Breast epithelium (tissue), 4 donors: Measurements from ENCODE around the gene CAPN15. TPM values are rescaled to one million over a fixed set of nuclear protein-coding genes. Genes with fewer than 3 reads are reported as not detected.

Experiments used
- DNase-seq, 2 donors: peaks; one replicate each; pipeline ENCODE4 v3.0.0-alpha.2; 2019; ENCODE audit warnings: low spot score in 2 of 2
- H3K27ac ChIP-seq, 2 donors: fragments of 200-600 bp; sonication (generic) in 1 of 2; one replicate each; pipeline ENCODE4 v1.5.1; 2016 to 2019; ENCODE audit warnings: mild to moderate bottlenecking in 1 of 2
- H3K27me3 ChIP-seq, 2 donors: fragments of 200-600 bp; sonication (generic) in 1 of 2; one replicate each; pipeline versions ENCODE4 v1.5.1 to v1.6.0; 2017 to 2019; ENCODE audit warnings: control low read depth in 1 of 2, mild to moderate bottlenecking in 1 of 2
- H3K36me3 ChIP-seq: fragments of 200-600 bp; one replicate; pipeline ENCODE4 v1.5.1; 2019
- H3K4me1 ChIP-seq, 2 donors: fragments of 200-600 bp; sonication (generic); one replicate each; pipeline ENCODE4 v1.5.1; 2016 to 2019; ENCODE audit warnings: control low read depth in 1 of 2
- H3K4me3 ChIP-seq, 3 donors: fragments of 200-600 bp; sonication (generic); 1 replicate in 2 of 3; 2 replicates in 1 of 3; pipeline ENCODE4 v1.5.1; 2016 to 2019; ENCODE audit warnings: mild to moderate bottlenecking in 3 of 3, moderate library complexity in 2 of 3
- H3K9me3 ChIP-seq, 2 donors: fragments of 200-600 bp; sonication (generic) in 1 of 2; one replicate each; pipeline ENCODE4 v1.5.1; 2016 to 2019; ENCODE audit warnings: control low read depth in 1 of 2
- POLR2A ChIP-seq: fragments of 450-650 bp; IDR thresholded peaks from one replicate; pipeline ENCODE4 v1.6.1; 2016; ENCODE audit warnings: antibody characterized with exemption, mild to moderate bottlenecking, moderate library complexity
- POLR2AphosphoS5 ChIP-seq, 3 donors: sonication (generic); formaldehyde crosslinking; IDR thresholded peaks; one replicate each; pipeline ENCODE4 v1.6.1; 2017; ENCODE audit warnings: antibody characterized with exemption in 3 of 3
- intact Hi-C: fragments of 100-400 bp; cut with DNase I; formaldehyde crosslinking; loops from one replicate; pipeline ENCODE4 v1.15.1; 2023; ENCODE audit warnings: low total_unique reads
- total RNA-seq, 3 donors: library from RNA; depleted of rRNA; stranded (reverse); fragments of >200 nt; gene quantifications; one replicate each; pipeline ENCODE4 v1.1.0, GENCODE V29; 2016
- TF ChIP-seq, protein P1 (sequence below), 3 donors: fragments of 450-650 bp; IDR thresholded peaks; one replicate each; pipeline ENCODE4 v1.5.1; 2016 to 2017; ENCODE audit warnings: antibody characterized with exemption in 3 of 3, mild to moderate bottlenecking in 3 of 3, moderate library complexity in 3 of 3

Gene CAPN15
- total RNA-seq, 3 donors from 2014 or later = 15.4 to 27.2 (median 15.5) TPM

DNA sequence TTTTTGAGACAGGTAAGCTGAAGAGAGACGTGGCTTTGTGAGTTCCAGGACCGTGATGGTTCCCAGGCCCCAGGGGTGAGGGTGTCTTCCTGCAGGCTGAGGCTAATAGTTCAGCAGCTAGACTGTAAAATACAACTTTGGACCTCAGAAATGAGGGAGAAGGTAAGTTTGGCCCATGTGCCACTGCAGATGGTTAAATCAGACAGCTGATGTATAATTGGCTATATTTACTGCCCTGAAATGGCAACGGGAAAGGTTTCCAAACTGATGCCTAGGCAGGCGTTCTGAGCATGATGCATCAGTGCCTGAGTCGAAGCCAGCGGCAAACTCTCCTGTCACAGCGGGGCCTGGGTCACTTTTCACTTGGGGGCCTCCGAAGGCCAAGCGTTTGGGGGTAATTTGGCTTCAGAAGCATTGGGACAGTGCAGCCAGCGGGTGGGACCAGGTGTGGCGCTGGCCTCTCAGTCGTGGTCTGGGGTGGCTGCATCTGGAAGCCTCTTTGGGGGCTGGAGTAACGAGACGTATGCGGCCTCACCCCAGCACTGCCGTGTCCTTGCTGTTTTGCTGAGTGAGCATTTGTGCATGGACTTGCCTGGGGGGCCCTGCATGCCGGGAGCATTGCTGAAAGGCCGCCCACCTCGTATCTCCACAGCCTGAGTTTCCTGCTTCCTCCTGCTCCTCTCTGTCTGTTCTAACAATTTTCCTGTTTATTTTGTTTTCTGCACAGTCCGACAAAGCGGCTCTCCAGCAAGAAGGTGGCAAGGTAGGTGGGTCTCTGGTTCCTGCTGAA is 31.2 kb upstream of the CAPN15 start:
- no peak for TF ChIP-seq POLR2A
- TF ChIP-seq, protein P1, sequence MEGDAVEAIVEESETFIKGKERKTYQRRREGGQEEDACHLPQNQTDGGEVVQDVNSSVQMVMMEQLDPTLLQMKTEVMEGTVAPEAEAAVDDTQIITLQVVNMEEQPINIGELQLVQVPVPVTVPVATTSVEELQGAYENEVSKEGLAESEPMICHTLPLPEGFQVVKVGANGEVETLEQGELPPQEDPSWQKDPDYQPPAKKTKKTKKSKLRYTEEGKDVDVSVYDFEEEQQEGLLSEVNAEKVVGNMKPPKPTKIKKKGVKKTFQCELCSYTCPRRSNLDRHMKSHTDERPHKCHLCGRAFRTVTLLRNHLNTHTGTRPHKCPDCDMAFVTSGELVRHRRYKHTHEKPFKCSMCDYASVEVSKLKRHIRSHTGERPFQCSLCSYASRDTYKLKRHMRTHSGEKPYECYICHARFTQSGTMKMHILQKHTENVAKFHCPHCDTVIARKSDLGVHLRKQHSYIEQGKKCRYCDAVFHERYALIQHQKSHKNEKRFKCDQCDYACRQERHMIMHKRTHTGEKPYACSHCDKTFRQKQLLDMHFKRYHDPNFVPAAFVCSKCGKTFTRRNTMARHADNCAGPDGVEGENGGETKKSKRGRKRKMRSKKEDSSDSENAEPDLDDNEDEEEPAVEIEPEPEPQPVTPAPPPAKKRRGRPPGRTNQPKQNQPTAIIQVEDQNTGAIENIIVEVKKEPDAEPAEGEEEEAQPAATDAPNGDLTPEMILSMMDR (IDR thresholded peaks at IDR 0.05) = no peak
- TF ChIP-seq POLR2AphosphoS5 (IDR thresholded peaks at IDR 0.05) = no peak
- DNase-seq = no peak
- Histone ChIP-seq H3K27me3 (no peaks in the 10 kb centered on the region), H3K36me3 (no peaks in the 10 kb centered on the region), H3K4me1 (no peaks in the 10 kb centered on the region), H3K4me3 (no peak overlapping the region), H3K9me3 (no peaks in the 10 kb centered on the region), H3K27ac (no peak overlapping the region)
- intact Hi-C loops = no loop called here

DNA sequence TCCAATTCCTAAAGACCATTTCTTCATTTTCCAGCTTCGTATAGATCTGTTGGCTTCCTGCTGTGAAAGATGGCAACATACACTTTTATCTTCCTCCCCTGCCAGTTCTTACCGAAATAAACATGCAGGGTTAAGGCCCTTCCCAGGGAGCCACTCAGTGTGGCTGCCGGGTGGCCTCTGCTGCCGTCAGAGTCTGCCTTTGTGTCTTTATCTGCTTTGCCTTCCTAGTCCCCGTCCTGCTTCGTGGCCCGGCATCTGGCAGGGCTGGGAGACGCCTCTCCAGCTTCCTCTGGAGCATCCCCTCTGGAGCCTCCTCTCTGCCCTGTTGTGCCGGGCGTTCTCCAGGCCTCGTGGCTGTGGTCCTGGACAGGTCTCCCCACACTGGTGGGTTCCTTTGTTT is 30.3 kb upstream of the CAPN15 start:
- Histone ChIP-seq H3K4me1 (no peaks in the 10 kb centered on the region), H3K27ac (no peak overlapping the region), H3K9me3 (no peaks in the 10 kb centered on the region), H3K4me3 (no peak overlapping the region), H3K36me3 (no peaks in the 10 kb centered on the region), H3K27me3 (no peaks in the 10 kb centered on the region)
- intact Hi-C loops = no loop called here
- TF ChIP-seq POLR2AphosphoS5 (IDR thresholded peaks at IDR 0.05) (no peak), POLR2A (no peak)
- TF ChIP-seq, protein P1 (IDR thresholded peaks at IDR 0.05) = no peak
- no peak for DNase-seq

DNA sequence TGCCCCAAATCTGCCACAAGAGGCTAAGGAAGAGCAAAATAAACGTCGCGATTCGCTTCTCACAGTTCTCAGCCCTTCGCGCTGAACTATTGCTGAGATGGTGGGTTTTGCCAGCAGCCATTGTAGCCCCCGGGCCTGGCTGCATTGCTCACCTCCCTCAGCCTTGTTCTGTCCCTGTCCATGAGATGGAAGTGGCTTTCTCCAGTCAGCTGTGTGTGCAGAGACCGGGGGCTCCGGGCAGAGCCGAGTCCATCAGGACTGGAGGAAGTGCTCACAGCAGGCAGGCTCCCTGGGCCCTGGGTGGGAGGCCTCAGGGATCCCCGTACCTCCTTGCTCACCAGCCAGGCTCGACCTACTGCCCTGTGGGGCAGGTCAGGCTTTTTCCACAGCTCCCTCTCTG is 27.6 kb upstream of the CAPN15 start:
- H3K4me3 ChIP-seq = no peak overlapping the region
- H3K4me1 ChIP-seq = no peaks in the 10 kb centered on the region
- no peak overlapping the region for H3K27ac ChIP-seq
- intact Hi-C loops = no loop called here
- TF ChIP-seq POLR2AphosphoS5 (IDR thresholded peaks at IDR 0.05) = no peak
- TF ChIP-seq, protein P1 (IDR thresholded peaks at IDR 0.05) = no peak
- no peak for TF ChIP-seq POLR2A
- H3K36me3 ChIP-seq = no peaks in the 10 kb centered on the region
- no peaks in the 10 kb centered on the region for H3K9me3 ChIP-seq
- DNase-seq = no peak
- no peaks in the 10 kb centered on the region for H3K27me3 ChIP-seq

DNA sequence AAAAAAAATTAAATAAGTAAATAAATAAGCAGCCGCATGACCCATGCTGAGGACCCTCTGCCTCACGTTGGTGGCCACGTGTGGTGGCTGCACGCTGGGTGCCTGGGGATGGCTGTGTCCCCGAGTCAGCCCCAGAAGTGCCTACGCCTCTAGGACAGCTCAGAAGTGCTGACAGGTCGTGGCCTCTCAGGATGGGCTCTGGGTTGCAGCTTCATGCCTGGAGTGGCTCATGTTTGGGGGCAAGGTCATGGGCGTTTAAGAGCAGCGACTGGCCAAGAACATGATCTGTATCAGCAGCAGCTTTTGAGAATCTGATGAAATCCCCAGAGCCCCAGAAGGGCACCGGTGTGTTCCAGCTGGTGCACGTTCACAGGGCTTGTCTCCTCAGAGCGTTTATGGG is 26.8 kb upstream of the CAPN15 start:
- DNase-seq = no peak

More for the DNA sequence above, 26.8 kb upstream of the CAPN15 start:
- TF ChIP-seq, protein P1 (IDR thresholded peaks at IDR 0.05) = no peak
- no peaks in the 10 kb centered on the region for H3K4me1 ChIP-seq
- no peaks in the 10 kb centered on the region for H3K9me3 ChIP-seq
- intact Hi-C loops = no loop called here
- no peak overlapping the region for H3K4me3 ChIP-seq
- no peaks in the 10 kb centered on the region for H3K36me3 ChIP-seq
- H3K27me3 ChIP-seq = no peaks in the 10 kb centered on the region
- H3K27ac ChIP-seq = no peak overlapping the region
